Keratinocyte (primary cell): ENCODE data around the gene GTPBP6.

Experiments used
- CTCF ChIP-seq, 3 experiments: IDR thresholded peaks in 1 of 3; conservative IDR thresholded peaks in 1 of 3; optimal IDR thresholded peaks in 1 of 3; 2 replicates in 2 of 3; 3 replicates in 1 of 3; pipeline versions ENCODE3 to v1.5.1; 2011; ENCODE audit warnings: low read length in 3 of 3, mild to moderate bottlenecking in 3 of 3, moderate library complexity in 2 of 3, control low read depth in 1 of 3, inconsistent platforms in 1 of 3; ENCODE audit not compliant: insufficient read depth in 2 of 3; ENCODE audit errors: extremely low read depth in 1 of 3
- EZH2 ChIP-seq: IDR thresholded peaks from one replicate; pipeline ENCODE4 v1.6.1; 2012; ENCODE audit warnings: inconsistent platforms, mild to moderate bottlenecking, low read length, moderate library complexity

GRCh38 chrX:314049-314448 is 4.5 kb downstream of the GTPBP6 start:
- TF ChIP-seq CTCF (optimal IDR thresholded peaks at IDR 0.05 in 1 of 3, IDR thresholded peaks at IDR 0.05 in 1 of 3, conservative IDR thresholded peaks at IDR 0.05 in 1 of 3; ENCODE audit: extremely low read depth in 1 of 3, insufficient read depth in 2 of 3, low read length in 3 of 3) (no peak), EZH2 (no peak)
